ENCODE results near the gene DLEC1.
A peak's percentile ranks its signal among the peaks of the same experiment; 100 is the strongest.

DNA sequence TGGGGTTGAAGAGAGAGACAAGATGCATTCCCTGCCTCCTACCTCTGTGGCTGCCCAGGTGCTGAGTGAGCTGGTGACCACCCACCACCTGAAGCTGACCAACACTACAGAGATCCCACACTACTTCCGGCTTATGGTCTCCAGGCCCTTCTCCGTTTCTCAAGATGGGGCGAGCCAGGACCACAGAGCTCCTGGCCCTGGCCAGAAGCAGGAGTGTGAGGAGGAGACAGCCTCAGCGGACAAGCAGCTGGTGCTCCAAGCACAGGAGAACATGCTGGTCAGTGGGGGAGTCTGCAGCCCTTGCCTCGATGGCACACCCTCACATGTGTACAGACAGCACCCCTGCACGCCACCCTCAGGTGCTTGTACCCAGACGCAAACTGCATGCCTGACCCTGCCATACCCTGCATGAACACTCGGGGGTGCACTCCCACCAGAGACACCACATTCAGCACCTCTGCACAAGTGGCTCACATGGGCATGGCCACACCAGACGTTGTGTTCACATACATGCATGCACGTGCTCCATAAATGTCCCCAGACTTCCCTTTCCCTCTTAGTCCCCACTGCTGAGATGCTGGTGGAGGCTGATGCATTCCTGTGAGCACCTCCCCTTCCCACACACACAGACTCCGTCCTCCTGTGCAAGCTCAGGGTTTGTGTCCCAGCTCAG lies 78.9 kb downstream of the DLEC1 start:
- TF ChIP-seq MAFK (IDR thresholded peaks at IDR 0.05; ENCODE audit: low read depth, low read length) = no peak
- TF ChIP-seq, protein P1, sequence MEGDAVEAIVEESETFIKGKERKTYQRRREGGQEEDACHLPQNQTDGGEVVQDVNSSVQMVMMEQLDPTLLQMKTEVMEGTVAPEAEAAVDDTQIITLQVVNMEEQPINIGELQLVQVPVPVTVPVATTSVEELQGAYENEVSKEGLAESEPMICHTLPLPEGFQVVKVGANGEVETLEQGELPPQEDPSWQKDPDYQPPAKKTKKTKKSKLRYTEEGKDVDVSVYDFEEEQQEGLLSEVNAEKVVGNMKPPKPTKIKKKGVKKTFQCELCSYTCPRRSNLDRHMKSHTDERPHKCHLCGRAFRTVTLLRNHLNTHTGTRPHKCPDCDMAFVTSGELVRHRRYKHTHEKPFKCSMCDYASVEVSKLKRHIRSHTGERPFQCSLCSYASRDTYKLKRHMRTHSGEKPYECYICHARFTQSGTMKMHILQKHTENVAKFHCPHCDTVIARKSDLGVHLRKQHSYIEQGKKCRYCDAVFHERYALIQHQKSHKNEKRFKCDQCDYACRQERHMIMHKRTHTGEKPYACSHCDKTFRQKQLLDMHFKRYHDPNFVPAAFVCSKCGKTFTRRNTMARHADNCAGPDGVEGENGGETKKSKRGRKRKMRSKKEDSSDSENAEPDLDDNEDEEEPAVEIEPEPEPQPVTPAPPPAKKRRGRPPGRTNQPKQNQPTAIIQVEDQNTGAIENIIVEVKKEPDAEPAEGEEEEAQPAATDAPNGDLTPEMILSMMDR (conservative IDR thresholded peaks at IDR 0.05; ENCODE audit: low read depth, low read length) = peak; percentile 69
- no peak for TF ChIP-seq POLR2A (IDR thresholded peaks at IDR 0.05; ENCODE audit: low read depth, low read length)
- no peak for TF ChIP-seq CEBPB (IDR thresholded peaks at IDR 0.05; ENCODE audit: low read depth, low read length)
- no peak for TF ChIP-seq FOS (IDR thresholded peaks at IDR 0.05; ENCODE audit: low read depth, low read length)
